Left forelimb (tissue), 1 donor: ENCODE measurements around the gene DHDH.
"Not testable (repeated sequence)": the region's sequence is repeated elsewhere in the genome, so short reads cannot be mapped to it uniquely, and the experiment has no call there.

Experiments
- DNase-seq: peaks from one replicate; pipeline ENCODE4 v3.0.0-alpha.2; 2018; ENCODE audit warnings: low spot score

The DHDH gene

DNA sequence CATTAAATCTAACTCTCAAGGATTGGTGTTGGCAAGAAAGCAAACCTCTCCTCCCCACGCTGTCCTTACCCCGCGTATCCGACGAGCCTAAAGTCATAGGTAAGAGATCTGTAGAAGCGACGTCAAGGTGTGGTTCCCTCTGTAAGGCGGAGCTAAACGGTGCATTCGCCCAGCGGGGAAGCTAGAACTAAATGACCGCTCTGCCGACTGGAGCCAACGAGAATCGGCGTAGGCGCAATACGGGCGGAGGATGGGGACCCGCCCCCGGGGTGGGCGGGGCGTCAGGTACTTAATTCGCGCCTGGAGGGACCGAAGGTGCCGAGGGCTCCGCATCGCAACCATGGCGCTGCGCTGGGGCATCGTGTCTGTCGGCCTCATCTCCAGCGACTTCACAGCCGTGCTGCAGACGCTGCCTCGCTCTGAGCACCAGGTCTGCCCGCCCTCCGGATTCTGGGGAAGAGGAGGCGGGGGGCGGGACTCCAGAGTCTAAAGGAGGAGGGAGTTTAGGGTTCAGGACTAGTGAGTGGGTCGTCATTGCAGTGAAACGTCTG, at the start of gene DHDH:
TSS of gene DHDH (plus strand) at position 318 of the 551 bp plus-strand sequence. CDS start at position 341, 23 bp downstream.
- DNase-seq, result peak; percentile 78

DNA sequence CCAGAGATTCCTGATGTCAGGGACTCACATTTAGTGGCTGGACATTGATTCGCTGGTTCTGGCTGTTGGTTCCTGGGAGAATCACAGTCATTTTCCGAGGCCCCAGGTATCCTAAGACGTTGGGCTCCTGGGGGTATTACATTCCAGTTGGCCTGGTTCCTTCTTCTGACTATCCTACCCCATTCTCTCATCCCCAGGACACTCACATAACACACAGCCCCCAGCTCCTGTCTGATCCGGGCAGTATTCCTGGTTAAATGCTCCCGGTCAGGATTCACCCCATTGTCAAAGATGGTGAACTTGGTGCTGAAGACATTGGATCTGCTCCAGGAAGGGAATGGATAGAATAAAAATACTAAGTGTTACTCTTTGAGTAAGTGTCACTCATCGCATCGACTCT, 49.8 kb upstream of the DHDH start:
- no peak for DNase-seq

DNA sequence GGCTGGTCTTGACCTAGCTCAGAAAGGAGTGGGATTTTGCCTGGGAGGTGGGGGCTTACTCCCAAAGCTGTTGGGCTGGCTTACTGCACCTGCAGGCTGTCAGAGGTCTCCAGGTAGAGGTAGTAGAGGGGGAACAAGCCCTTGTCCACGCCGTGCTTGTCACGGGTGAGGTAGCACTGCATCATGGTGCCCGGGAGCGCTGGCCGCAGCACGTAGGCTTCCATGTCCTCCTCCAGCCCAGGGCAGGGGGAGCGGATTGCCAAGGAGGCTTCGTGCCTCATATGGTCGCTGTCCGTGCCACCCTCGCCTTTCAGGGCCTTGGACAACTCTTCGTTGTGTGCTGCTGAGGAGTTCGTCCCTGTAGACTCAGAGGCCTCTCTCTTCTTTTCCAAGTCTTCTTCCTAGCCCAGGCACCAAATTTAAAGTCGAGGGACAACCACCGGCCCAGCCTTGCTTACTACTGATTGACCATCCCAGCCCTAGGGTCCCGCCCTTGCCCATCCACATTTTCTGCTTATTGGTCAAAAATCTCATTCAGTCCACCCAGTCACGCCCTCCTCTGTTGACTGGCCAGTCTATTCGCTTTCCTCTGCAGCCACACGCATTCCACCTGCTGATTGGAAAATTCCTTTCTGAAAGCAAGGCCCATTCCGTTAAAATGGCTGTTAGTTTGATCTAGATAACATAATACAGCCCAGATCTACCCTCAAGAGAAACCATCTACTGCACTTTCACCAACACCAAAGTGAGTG, 45.5 kb upstream of the DHDH start:
- no peak for DNase-seq

DNA sequence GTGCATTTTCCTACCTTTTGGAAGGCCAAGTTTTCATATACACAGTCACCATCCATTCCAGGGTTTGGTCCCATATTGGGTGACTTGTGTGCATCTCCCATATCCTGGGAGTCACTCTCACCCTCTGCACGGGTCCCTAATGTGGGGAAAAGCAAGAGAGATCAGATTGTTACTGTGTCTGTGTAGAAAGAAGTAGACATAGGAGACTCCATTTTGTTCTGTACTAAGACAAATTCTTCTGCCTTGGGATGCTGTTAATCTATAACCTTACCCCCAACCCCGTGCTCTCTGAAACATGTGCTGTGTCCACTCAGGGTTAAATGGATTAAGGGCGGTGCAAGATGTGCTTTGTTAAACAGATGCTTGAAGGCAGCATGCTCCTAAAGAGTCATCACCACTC, 44.0 kb upstream of the DHDH start:
- not testable (repeated sequence) for DNase-seq

DNA sequence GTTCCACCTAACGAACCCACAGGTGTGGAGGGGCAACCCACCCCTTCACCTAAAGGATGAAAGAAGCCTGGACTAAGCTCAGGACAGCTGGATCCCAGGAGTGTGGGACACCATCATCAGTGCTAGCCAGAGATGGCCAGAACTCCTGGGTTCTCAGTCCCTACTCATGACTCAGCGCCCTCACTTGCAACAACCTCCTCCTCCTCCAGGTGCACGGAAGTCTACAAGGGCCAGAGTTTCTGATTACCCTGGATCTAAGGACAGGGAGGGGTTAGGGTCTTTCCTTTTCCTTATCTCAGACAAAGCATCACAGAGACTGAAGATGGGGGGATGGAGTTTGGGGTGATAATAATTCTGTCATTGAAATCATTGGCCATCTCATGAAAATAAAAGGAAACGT, 42.9 kb upstream of the DHDH start:
- DNase-seq, result no peak

DNA sequence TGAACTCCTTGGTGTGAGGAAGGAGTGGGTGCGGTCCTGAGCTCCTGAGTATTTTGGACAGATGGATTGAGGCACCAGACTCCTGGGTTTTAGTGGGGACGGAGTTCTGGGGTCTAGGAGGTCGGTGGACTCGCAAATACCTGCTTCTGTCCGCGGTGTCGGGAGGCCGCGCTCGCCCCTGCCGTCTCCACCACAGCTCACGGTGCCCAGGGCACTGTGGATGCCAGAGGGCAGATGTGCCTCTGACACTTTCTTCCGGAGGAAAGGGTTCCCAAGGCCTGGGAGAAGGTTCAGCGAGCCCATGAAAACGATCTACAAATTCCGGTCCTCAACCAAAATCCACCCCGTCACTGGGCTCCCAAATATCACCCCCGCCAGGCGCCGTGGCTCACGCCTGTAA, 38.3 kb upstream of the DHDH start:
- no peak for DNase-seq

DNA sequence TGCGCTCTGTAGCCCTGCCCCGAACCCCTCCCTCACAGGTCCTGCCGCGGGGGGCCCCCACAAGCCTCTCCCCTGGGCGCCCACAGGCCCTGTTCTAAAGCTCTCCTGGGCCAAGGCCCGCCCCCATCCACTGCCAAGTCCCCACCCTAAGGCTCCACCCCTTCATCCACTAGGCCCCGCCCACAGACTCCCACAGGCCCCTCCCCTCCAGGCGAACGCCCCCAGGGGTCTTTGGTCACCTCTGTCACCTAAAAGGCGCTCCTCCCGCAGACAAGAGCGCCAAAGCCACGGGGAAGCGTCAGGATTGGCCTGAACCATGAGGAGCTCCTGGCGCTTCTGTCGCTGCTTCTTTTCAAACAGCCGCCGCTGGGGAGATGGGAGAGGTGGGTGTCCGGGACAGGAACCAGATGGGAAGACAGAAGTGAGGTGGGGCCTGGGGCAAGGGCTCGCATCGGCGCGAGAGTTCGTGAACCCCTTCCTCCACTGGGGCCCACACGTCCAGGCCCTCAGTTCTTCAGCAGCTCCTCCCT, 37.2 kb upstream of the DHDH start:
- no peak for DNase-seq

DNA sequence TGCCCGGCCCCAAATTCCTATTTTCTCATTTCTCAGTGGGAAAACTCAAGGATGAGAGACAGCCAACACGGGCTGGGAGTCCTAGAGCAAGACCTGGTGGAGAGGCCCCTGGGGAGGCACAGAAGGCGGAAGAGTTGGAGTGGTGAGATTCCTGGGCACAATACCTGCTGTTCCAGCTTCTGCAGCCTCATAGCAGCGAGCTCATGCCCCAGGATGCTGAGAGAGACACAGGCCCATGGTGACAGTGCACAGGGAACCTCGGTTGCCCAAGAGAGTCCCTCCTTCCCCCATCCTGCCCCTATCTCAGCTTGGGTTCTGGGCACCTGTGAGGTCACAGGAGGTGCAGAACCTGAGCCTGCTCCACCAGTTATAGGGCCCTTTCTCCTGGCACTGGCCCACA, 36.3 kb upstream of the DHDH start:
- DNase-seq, result no peak

DNA sequence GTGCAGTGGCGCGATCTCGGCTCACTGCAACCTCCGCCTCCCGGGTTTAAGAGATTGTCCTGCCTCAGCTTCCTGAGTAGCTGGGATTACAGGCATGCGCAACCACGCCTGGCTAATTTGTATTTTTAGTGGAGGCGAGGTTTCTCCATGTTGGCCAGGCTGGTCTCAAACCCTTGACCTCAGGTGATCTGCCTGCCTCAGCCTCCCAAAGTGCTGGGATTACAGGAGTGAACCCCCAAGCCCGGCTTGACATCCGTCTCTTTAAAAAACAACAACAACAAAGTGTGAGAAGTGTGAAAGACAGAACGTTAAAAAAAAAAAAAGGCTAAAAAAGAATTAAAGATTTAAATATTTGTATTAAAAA, 34.1 kb upstream of the DHDH start:
- not testable (repeated sequence) for DNase-seq

DNA sequence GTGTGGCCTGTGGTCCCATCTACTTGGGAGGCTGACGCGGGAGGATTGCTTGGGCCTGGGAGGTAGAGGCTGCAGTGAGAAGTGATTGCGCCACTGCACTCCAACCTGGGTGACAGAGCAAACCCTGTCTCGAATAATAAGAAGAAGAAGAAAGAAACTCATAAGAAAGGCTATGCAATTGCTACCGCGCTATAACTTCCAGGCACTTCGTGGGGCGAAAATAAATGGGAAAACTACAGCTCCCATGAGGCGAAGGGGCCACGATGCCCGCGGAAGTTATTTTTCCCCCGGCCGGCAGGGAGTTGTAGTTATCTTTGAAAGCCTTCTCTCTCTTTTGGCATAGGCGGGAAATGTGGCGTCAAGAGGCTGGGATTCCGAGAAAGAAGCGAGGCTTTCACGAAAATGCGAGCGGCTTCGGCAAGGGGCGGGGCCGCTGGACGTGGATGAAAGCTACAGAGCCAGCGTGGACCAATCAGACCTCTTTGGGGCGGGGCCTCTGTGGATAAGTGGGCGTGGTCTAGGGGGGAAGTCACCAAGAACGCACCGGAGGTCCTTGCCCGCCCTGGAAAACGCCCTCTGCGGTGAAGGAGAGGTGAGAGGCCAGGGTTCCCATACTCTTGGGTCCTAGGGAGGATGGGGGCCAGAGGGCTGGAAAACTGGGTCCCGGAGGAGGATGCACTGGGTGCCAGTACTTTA, 33.6 kb upstream of the DHDH start, which contains the start of gene NUCB1:
TSS of gene NUCB1 (plus strand) at position 532 of the 696 bp plus-strand sequence. CDS start 485 bp downstream, outside the sequence.
- DNase-seq, result peak; percentile 100

DNA sequence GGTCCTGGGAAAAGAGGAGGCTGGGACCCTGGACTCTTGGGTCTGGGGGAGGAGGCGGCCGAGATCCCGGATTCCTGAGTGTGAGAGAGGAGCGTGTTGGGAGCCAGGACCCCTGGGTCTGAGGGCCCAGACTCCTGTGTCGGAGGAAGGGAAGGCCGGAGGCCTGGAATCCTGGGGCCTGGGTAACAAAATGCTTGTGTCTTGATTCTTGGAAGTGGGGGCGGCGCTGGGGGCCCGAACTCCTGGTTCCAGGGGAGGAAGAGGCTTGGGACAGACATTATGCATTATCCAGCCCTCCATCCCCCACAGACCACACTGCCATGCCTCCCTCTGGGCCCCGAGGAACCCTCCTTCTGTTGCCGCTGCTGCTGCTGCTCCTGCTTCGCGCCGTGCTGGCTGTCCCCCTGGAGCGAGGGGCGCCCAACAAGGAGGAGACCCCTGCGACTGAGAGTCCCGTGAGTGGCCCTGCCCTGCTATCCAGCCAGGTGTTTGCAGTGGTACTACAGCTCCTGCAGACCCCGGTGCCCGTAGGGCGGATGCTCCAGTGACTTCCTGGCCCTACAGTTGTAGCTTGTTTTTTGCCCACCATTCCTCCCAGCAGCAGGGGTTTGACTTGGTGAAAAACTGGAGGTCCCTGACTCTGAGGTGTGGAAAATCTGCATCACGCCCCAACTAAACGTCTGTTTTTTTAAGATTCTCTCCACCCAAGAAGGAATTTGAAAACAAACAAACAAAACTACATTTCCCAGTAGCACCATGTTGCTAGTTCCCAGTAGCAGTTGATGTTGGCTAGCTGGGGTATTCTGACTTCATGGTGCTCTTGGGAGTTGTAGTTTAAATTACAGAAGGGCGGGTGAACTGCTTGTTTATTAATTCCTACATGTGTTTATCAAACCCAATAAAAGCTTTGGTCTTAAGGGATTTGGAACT, 32.8 kb upstream of the DHDH start:
- DNase-seq, result no peak

DNA sequence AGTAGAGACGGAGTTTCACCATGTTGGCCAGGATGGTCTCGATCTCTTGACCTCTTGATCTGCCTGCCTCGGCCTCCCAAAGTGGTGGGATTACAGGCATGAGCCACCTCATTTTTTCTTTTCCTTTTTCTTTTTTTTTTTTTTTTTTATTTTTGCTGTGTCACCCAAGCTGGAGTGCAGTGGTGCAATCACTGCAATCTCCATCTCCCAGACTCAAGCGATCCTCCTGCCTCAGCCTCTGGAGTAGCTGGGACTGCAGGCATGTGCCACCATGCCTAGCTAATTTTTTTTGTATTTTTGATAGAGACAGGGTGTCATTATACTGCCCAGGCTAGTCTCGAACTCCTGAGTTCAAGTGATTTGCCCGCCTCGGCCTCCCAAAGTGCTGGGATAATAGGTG, 31.2 kb upstream of the DHDH start:
- not testable (repeated sequence) for DNase-seq

DNA sequence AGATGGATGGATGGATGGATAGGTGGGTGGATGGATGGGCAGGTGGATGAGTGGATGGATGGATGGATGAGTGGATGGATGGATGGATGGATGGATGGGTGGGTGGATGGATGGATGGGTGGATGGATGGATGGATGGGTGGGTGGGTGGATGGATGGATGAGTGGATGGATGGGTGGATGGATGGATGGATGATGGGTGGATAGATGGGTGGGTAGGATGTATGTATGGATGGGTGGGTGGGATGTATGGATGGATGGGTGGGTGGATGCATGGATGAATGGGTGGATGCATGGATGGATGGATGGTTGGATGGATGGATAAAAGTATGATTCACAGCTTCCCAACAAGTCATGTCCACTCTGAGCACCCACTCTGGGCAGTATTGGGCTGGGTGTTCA, 29.7 kb upstream of the DHDH start:
- not testable (repeated sequence) for DNase-seq

DNA sequence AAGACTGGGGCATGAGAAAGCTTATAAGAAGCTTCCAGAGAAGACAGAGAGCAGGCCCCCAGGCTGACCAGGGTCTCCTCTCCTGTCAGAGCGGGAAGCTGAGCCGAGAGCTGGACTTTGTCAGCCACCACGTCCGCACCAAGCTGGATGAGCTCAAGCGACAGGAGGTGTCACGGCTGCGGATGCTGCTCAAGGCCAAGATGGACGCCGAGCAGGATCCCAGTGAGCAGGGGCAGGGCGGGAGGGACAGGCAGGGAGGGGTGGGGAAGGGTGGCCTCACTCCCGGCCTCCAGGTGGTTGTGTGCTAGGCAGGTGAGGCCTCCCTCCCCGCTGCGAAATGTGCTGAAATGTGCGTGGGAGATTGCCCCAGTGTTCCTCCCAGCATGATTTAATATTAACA, 27.8 kb upstream of the DHDH start:
- no peak for DNase-seq

DNA sequence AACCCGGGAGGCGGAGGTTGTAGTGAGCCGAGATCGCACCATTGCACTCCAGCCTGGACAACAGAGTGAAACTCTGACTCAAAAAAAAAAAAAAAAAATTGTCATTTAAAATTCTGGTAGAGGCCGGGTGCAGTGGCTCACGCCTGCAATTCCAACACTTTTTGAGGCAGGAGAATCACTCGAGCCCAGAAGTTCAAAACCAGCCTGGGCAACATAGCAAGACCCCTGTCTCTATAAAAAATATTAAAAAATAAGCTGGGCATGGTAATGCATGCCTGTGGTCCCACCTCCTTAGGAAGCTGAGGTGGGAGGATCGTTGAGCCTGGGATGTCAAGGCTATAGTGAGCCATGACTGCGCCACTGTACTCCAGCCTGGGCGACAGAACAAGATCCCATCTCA, 27.2 kb upstream of the DHDH start:
- no peak for DNase-seq

DNA sequence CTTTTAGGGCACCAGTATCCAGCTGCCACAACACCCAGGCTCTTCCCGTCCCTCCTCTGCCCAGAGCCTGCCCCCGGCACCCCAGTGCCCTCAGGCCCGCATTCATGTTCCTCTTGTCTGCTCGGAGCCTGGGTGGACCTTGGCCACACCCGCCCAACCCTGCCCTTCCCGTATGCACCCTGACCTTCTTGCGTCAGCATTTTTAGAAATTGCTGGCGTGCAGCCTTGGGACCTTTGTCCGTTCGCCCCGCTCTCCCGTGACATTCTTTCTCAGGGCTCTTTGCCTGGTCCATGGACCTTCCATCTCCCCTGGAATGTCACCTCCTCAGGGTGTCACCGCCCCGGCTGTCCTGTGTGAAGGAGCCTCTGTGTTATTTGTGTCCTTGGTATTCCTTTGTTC, 25.8 kb upstream of the DHDH start:
- no peak for DNase-seq

DNA sequence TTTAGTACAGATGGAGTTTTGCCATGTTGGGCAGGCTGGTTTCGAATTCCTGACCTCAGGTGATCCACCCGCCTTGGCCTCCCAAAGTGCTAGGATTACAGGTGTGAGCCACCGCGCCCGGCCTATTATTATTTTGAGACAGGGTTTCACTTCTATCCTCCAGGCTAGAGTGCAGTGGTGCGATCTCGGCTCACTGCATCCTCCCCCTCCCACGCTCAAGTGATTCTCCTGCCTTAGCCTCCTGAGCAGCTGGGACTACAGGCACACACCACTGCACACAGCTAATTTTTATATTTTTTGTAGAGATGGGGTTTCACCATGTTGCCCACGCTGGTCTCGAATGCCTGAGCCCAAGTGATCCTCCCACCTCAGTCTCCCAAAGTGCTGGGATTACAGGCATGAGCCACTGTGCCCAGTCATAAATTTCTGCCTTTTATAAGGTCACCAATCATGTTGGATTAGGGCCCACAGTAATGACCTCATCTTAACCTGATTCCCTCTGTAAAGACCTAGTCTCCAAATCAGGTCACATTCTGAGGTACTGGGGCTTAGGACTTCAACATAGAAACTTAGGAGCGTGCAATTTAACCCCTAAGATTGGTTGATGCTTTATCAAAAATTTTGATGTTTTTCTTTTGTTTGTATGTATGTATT, 23.9 kb upstream of the DHDH start:
- not testable (repeated sequence) for DNase-seq

DNA sequence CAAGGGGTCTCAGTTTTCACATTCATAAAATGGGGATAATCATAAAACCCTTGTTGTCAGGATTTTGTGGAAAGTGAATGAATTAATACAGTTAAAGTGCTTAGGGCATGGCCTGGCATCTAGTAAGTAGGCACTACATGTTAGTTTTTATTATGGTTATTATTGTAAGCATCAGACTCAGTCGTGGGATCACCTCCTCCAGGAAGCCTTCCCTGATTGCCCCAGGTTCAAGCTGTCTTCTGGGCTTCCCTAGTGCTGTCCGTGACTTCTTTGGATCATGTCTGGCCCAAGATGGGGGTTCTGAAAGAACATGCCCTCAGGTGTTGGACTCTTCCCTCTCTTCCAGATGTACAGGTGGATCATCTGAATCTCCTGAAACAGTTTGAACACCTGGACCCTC, 22.7 kb upstream of the DHDH start:
- DNase-seq, result no peak

DNA sequence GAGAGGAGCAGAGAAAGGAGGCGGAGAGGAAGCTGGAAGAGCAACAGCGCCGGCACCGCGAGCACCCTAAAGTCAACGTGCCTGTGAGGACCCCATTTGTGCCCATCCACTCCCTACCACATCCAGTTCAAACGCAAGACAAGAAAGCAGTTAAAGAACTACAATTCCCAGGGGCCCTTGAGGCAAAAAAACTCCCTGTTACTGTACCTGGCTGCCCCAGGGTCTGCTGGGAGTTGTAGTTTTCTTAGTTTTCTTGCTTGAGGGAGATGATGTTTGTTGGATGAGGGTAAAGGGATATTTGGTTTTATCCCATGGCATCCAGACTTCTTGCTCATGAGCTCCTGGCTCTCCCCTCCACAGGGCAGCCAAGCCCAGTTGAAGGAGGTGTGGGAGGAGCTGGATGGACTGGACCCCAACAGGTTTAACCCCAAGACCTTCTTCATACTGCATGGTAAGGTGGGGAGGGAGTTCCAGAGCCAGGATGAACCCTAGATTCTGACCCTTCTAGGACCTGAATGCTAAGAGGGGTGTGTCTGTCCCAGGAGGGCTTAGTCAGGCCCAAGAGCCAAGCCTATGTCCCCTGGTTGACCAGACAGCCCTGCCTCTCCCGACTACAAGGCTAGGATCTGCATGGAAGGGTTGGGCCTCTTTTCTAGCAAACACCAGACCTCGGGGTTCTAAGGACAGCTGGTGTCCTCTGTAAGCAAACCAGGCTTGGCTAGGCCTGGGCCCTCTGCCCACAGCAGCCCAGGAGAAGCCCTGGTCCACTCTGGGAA, 20.2 kb upstream of the DHDH start:
- no peak for DNase-seq

DNA sequence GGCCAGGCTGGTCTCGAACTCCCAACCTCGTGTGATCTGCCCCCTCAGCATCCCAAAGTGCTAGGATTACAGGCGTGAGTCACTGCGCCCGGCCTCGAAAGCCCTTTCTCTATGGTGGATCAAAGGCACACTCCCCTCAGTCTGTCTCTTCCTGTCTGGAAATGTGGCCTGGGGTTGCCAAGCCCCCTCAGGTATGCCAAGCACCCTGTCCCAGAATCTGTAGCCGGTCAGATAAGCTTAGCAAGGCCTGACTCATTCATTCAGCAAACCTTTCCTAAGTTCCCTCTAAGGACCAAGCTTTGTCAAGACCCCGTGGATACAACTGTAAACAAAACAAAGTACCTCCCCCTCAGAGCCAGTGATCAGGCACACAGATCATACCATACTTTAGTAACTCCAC, 19.3 kb upstream of the DHDH start:
- DNase-seq, result no peak

DNA sequence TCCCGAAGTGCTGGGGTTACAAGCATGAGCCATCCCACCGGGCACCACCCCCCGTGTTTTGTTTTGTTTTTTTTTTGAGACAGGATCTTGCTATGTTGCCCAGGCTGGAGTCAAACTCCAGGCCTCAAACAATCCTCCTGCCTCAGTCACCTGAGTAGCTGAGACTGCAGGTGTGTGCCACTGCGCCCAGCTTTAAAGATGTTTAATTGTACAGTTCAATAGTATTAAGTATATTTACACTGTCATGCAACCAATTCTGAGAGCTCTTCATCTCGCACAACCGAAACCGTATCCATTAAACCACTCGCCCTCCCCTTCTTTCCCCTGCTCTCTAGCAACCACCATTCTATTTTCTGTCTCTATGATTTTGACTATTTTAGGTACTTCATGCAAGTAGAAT, 17.7 kb upstream of the DHDH start:
- DNase-seq, result no peak
